GM15510 (cell line): Measurements from ENCODE around the gene ZNF474.

Source experiments
- POLR2A ChIP-seq: IDR thresholded peaks from 3 replicates; pipeline ENCODE4 v1.6.1; 2011; ENCODE audit warnings: borderline replicate concordance; ENCODE audit not compliant: insufficient read length; ENCODE audit errors: extremely low read depth

Gene ZNF474

GRCh38 chr5:122156724-122157325 lies 27.5 kb downstream of the ZNF474 start:
- no peak for TF ChIP-seq POLR2A

GRCh38 chr5:122162100-122162638 lies 32.8 kb downstream of the ZNF474 start:
- TF ChIP-seq POLR2A: no peak

DNA sequence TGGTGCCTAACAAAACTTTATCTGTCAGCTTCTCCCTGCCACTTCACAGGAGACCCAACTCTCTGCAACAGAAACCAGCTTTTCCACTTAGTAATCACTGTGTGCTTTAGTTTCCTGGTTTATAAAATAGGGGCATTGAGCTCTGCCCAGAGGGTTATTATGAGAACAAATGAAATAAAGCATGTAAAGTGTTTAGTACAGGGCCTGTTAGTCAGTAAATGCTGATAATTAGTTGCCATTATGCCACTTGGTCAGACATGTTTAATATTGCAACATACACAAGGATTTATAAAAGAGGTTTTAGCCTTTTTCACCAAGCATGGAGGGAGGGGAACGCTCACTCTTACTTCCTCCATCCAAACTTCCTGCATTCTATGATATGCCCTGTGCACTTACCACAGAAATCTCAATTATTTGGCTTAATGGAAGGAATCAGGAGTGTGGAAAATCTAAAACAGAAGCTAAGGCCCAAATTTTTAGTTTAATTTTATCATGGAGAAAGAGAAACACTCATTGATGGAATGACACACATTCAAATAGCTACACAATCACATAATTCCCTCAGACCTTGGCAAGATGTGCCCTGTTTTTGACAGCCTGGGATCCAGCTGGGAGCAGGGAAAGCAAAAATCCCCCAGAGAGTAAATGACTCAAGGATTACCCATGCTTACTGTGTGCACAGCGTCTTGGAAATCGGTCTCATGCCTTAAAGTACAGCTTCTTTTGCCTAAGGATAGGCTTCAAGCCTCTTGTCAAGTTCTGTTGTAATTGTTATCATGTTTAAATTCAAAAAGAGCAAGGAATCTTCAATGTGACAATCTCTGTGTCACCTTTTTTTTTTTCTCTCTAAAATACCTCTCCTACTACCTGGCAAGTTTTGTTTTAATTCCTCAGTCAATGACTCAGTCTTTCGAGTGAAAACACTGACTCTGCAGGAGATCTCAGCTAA lies 34.0 kb downstream of the ZNF474 start:
- no peak for TF ChIP-seq POLR2A

- TF ChIP-seq POLR2A: no peak
Measured at GRCh38 chr5:122164070-122164435, 34.7 kb downstream of the ZNF474 start.

GRCh38 chr5:122164831-122165558 lies 35.6 kb downstream of the ZNF474 start:
- TF ChIP-seq POLR2A: no peak

- no peak for TF ChIP-seq POLR2A
Measured at GRCh38 chr5:122165559-122166078, 36.3 kb downstream of the ZNF474 start.

DNA sequence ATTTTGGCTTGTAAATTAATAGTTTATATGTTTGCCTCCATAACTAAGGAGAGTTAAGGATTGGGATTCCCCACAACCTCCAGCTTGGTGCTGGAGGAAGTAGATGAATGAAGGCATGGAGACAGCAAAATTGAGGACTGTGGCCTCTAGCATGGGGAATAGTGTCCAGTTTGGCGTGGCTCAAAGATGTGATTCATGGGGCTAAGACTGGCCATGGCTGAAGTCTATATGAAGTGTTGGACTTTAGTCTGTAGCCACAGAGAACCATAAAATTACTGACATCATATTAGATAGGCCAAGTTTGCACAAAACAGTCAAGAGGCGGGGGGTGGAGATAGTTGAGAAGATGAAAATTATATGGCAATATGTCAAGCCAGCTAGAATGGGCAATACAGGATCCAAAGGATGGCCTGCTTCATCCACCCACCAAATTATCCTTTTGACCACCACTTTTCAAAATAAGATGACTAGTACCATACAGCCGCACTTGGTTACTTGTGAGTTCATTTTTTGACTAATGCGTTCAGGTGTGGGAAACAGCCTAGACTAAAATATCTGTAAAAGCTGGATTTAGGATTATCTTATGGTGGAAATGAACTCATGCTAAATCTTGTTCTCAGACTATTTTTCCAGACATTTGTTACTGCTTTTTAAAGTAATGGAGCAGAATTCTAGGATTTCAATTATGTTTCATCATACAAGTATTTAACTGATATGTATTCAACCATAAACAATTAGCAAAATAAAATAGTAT lies 40.2 kb downstream of the ZNF474 start:
- TF ChIP-seq POLR2A: no peak

- TF ChIP-seq POLR2A: no peak
Measured at GRCh38 chr5:122170620-122171019, 41.3 kb downstream of the ZNF474 start.

GRCh38 chr5:122172207-122172606 lies 42.9 kb downstream of the ZNF474 start:
- no peak for TF ChIP-seq POLR2A

GRCh38 chr5:122173474-122174415 lies 44.4 kb downstream of the ZNF474 start:
- TF ChIP-seq POLR2A: no peak

DNA sequence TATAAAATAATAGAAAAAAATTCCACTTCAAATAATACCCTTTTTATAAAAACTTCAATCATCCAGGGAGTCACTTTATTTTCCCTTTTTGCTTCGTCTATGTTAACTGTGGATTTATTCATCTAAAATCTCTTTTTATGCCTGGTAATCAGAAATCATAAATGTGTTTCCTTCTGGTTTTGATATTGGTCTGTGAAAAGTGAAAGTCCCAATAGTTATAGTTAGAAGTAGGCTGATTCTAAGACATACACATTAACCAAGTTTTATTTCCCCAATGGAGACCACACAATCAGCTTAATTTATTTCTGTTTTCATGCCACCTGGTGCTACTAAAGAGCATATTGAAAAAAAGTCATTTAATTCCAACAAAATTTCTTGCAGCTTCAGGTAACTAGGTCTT lies 45.7 kb downstream of the ZNF474 start:
- TF ChIP-seq POLR2A: no peak

DNA sequence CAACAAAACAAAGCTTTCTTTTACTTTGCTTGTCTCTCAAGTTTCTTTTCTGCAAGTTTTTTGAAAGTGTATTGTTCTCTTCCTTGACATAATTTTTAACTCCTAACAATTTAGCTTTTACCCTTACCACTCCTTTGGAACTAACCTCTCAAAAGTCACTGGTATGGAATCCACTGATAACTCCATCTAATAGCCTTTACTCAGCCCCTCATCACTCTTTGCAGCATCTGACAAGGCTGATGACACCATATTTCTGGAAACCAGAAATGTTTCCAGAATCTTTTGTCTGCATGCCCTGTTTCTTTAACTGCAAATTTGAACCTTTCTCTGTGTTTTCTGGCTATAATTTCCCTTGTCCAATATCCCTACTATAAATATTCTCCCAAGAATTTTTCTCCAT lies 46.5 kb downstream of the ZNF474 start:
- no peak for TF ChIP-seq POLR2A

DNA sequence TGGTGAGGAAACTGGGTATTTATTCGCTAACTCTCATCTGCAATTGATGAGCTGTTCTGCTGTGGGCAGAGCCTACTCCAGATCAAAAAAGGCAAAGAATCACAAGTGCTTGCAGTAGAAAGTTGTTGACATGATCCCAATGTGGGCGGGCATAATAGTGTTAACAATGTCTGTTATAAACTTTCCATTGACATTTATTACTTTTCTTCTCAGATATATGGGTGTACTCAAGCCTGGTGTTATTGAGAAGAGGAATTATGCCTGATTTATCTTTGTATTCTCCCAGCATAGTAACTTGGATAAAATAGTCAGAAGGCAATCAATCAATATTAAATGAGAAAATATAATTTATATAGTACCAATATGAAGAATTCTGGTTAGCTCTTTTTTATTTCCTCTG lies 47.8 kb downstream of the ZNF474 start:
- no peak for TF ChIP-seq POLR2A
